Liver (tissue), 3 donors: ENCODE data around the gene VAPB.

Source experiments
- CTCF ChIP-seq: fragments of 150-350 bp; IDR thresholded peaks from 2 replicates; pipeline ENCODE4 v1.5.1; 2017; ENCODE audit warnings: improper control_type of control experiment, low read depth, low read length; ENCODE audit not compliant: missing input control
- HNF4A ChIP-seq, 2 donors: conservative IDR thresholded peaks; 2 replicates each; pipeline ENCODE4 v1.6.1; 2016; ENCODE audit warnings: antibody characterized with exemption in 2 of 2, mild to moderate bottlenecking in 2 of 2
- HNF4G ChIP-seq: IDR thresholded peaks from 2 replicates; pipeline ENCODE4 v1.6.1; 2016; ENCODE audit warnings: antibody characterized with exemption
- RAD21 ChIP-seq, 2 donors: IDR thresholded peaks; 2 replicates each; pipeline ENCODE4 v1.6.1; 2016; ENCODE audit warnings: antibody characterized with exemption in 2 of 2, mild to moderate bottlenecking in 2 of 2
- TAF1 ChIP-seq: conservative IDR thresholded peaks from 2 replicates; pipeline ENCODE4 v1.6.1; 2016; ENCODE audit warnings: antibody characterized with exemption, mild to moderate bottlenecking
- YY1 ChIP-seq: IDR thresholded peaks from 2 replicates; pipeline ENCODE4 v1.6.1; 2016; ENCODE audit warnings: antibody characterized with exemption, mild to moderate bottlenecking
- TF ChIP-seq, protein P1 (sequence below): IDR thresholded peaks from 2 replicates; pipeline ENCODE4 v1.6.1; 2016; ENCODE audit warnings: antibody characterized with exemption
- donor health status: healthy.
- donor health status: healthy.

- TF ChIP-seq CTCF (no peak), HNF4G (no peak), TAF1 (no peak), YY1 (no peak), HNF4A (conservative IDR thresholded peaks at IDR 0.05) (no peak), RAD21 (IDR thresholded peaks at IDR 0.05) (no peak)
- TF ChIP-seq, protein P1, sequence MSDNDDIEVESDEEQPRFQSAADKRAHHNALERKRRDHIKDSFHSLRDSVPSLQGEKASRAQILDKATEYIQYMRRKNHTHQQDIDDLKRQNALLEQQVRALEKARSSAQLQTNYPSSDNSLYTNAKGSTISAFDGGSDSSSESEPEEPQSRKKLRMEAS: no peak
Observed at GRCh38 chr20:58431134-58431533, 42.1 kb downstream of the VAPB start.
